Measurements from ENCODE around the gene NUCB1. TPM values are rescaled to one million over a fixed set of nuclear protein-coding genes. Genes with fewer than 3 reads are reported as not detected.

Gene NUCB1
- total and polyA plus RNA-seq, 2 donors (not counting 3 experiments of a cell fraction or from before 2014, with no cell fraction given), result 194 to 231 TPM

DNA sequence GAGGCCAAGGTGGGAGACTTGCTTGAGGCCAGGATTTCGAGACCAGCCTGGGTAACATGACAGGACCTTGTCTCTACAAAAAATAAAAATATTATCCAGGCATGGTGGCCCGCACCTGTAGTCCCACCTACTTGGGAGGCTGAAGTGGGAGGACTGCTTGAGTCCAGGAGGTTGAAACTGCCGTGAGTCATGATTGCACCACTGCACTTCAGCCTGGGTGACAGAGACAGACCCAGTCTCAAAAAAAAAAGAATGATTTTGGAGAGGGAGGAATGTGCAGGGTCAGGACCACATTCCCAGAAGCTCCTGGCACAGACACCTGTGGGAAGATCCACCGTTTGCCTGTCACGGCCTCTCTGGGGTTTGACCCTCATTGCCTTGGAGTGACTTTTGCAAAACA is 45.3 kb downstream of the NUCB1 start:
- no peaks in the 10 kb centered on the region for H3K27me3 ChIP-seq (ENCODE audit: control insufficient read depth in 2 of 2, insufficient read depth in 2 of 2, low read length in 2 of 2)
- no peak overlapping the region for H3K4me3 ChIP-seq (replicated peaks in 1 of 3; ENCODE audit: insufficient read depth in 1 of 3, low read depth in 1 of 3, low read length in 3 of 3)
- no peak overlapping the region for H3K4me2 ChIP-seq (ENCODE audit: insufficient read depth, low read length)
- no peaks in the 10 kb centered on the region for H4K20me1 ChIP-seq (replicated peaks; ENCODE audit: control insufficient read depth, extremely low read depth, insufficient read depth, low read length)
- intact Hi-C loops (cut with micrococcal nuclease), result no loop called here
- H3K27ac ChIP-seq (ENCODE audit: insufficient read depth, low read depth, low read length), result no peak overlapping the region
- TF ChIP-seq, protein P1, sequence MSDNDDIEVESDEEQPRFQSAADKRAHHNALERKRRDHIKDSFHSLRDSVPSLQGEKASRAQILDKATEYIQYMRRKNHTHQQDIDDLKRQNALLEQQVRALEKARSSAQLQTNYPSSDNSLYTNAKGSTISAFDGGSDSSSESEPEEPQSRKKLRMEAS (IDR thresholded peaks at IDR 0.05; ENCODE audit: insufficient read depth, insufficient read length), result no peak
- TF ChIP-seq POLR2AphosphoS5 (IDR thresholded peaks at IDR 0.05; ENCODE audit: insufficient read depth, low read depth, low read length) (no peak), JUN (IDR thresholded peaks at IDR 0.05; ENCODE audit: borderline replicate concordance, insufficient read depth, insufficient read length, low read depth) (no peak), MYC (IDR thresholded peaks at IDR 0.05; ENCODE audit: low read depth, low read length) (no peak)
- no peaks in the 10 kb centered on the region for H3K9me3 ChIP-seq (replicated peaks; ENCODE audit: control insufficient read depth, insufficient read depth, low read length)
- ChIA-PET POLR2A (no interaction called here), CTCF (interaction anchor here (0.6 kb wide), 1 partner anchor 9 kb away, joined by 3 read pairs; the partner anchor contains the start of gene BAX)
- no peak overlapping the region for H2AFZ ChIP-seq (ENCODE audit: low read depth, low read length)
- dilution Hi-C loops (cut with MboI; ENCODE audit: extremely low pct_ligation_motif_present, low sequenced_read_pairs), result no loop called here
- H3K9ac ChIP-seq (replicated peaks; ENCODE audit: extremely low read depth, insufficient read depth, low read length), result no peak overlapping the region
- DNase-seq (ENCODE audit: low read depth, low spot score) (no peak), FAIRE-seq (no peak)
- BruUV-seq (replicated peaks), result no TSS peak
- no peaks in the 10 kb centered on the region for H3K36me3 ChIP-seq (ENCODE audit: control insufficient read depth in 2 of 2, extremely low read depth in 1 of 2, insufficient read depth in 2 of 2, low read length in 2 of 2)
- H3K9me1 ChIP-seq (replicated peaks; ENCODE audit: control insufficient read depth, extremely low read depth, insufficient read depth, low read length), result no peaks in the 10 kb centered on the region
- H3K79me2 ChIP-seq (ENCODE audit: control insufficient read depth, insufficient read depth, low read length), result no peaks in the 10 kb centered on the region
- no peaks in the 10 kb centered on the region for H3K4me1 ChIP-seq (ENCODE audit: control insufficient read depth, extremely low read depth, insufficient read depth, low read length)

DNA sequence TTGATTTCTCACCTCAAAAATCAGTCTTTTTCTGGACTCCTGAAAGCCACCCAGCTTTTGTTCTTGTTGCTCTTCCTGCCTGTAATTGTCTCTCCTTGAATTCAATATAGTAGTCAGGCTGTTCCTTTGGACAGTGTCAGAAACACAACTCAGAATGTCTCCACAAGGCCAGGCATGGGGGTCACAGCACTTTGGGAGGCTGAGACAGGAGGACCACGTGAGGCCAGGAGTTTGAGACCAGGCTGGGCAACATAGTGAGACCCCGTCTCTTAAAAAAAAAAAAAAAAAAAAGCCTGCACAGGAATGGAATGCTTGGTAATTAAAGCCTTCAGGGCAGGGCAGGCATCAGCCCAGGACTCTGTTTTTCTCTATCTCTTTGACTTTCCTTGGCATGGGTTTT is 45.7 kb downstream of the NUCB1 start:
- H3K9ac ChIP-seq (replicated peaks; ENCODE audit: extremely low read depth, insufficient read depth, low read length), result no peak overlapping the region
- H3K79me2 ChIP-seq (ENCODE audit: control insufficient read depth, insufficient read depth, low read length), result no peaks in the 10 kb centered on the region
- dilution Hi-C loops (cut with MboI; ENCODE audit: extremely low pct_ligation_motif_present, low sequenced_read_pairs) (no loop called here), intact Hi-C loops (cut with micrococcal nuclease) (no loop called here)
- DNase-seq (ENCODE audit: low read depth, low spot score) (no peak), FAIRE-seq (no peak)
- no peak overlapping the region for H3K4me2 ChIP-seq (ENCODE audit: insufficient read depth, low read length)
- H3K4me3 ChIP-seq (replicated peaks in 1 of 3; ENCODE audit: insufficient read depth in 1 of 3, low read depth in 1 of 3, low read length in 3 of 3), result no peak overlapping the region
- H2AFZ ChIP-seq (ENCODE audit: low read depth, low read length), result no peak overlapping the region
- no peak overlapping the region for H3K27ac ChIP-seq (ENCODE audit: insufficient read depth, low read depth, low read length)
- no peaks in the 10 kb centered on the region for H3K36me3 ChIP-seq (ENCODE audit: control insufficient read depth in 2 of 2, extremely low read depth in 1 of 2, insufficient read depth in 2 of 2, low read length in 2 of 2)
- no peaks in the 10 kb centered on the region for H3K27me3 ChIP-seq (ENCODE audit: control insufficient read depth in 2 of 2, insufficient read depth in 2 of 2, low read length in 2 of 2)
- ChIA-PET POLR2A (no interaction called here), CTCF (interaction anchor here (0.6 kb wide), 1 partner anchor 9 kb away, joined by 3 read pairs; the partner anchor contains the start of gene BAX)
- no peaks in the 10 kb centered on the region for H3K4me1 ChIP-seq (ENCODE audit: control insufficient read depth, extremely low read depth, insufficient read depth, low read length)
- no TSS peak for BruUV-seq (replicated peaks)
- H4K20me1 ChIP-seq (replicated peaks; ENCODE audit: control insufficient read depth, extremely low read depth, insufficient read depth, low read length), result no peaks in the 10 kb centered on the region
- TF ChIP-seq, protein P1 (IDR thresholded peaks at IDR 0.05; ENCODE audit: insufficient read depth, insufficient read length), result no peak
- TF ChIP-seq GATA2 (IDR thresholded peaks at IDR 0.05; ENCODE audit: insufficient read depth, insufficient read length, low read depth, low read length) (no peak), MYC (IDR thresholded peaks at IDR 0.05; ENCODE audit: low read depth, low read length) (no peak), JUN (IDR thresholded peaks at IDR 0.05; ENCODE audit: borderline replicate concordance, insufficient read depth, insufficient read length, low read depth) (no peak), POLR2AphosphoS5 (IDR thresholded peaks at IDR 0.05; ENCODE audit: insufficient read depth, low read depth, low read length) (no peak), FOS (IDR thresholded peaks at IDR 0.05; ENCODE audit: borderline replicate concordance, insufficient read depth, low read length) (no peak), EZH2 (IDR thresholded peaks at IDR 0.05; ENCODE audit: borderline replicate concordance, low read depth, low read length, severe bottlenecking) (no peak), POLR2A (IDR thresholded peaks at IDR 0.05; ENCODE audit: low read depth, low read length) (no peak)
- TF ChIP-seq, protein P2, sequence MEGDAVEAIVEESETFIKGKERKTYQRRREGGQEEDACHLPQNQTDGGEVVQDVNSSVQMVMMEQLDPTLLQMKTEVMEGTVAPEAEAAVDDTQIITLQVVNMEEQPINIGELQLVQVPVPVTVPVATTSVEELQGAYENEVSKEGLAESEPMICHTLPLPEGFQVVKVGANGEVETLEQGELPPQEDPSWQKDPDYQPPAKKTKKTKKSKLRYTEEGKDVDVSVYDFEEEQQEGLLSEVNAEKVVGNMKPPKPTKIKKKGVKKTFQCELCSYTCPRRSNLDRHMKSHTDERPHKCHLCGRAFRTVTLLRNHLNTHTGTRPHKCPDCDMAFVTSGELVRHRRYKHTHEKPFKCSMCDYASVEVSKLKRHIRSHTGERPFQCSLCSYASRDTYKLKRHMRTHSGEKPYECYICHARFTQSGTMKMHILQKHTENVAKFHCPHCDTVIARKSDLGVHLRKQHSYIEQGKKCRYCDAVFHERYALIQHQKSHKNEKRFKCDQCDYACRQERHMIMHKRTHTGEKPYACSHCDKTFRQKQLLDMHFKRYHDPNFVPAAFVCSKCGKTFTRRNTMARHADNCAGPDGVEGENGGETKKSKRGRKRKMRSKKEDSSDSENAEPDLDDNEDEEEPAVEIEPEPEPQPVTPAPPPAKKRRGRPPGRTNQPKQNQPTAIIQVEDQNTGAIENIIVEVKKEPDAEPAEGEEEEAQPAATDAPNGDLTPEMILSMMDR (IDR thresholded peaks at IDR 0.05; ENCODE audit: extremely low read depth in 1 of 2, insufficient read depth in 1 of 2, low read depth in 1 of 2, low read length in 2 of 2), result no peak
- no peaks in the 10 kb centered on the region for H3K9me3 ChIP-seq (replicated peaks; ENCODE audit: control insufficient read depth, insufficient read depth, low read length)
- no peaks in the 10 kb centered on the region for H3K9me1 ChIP-seq (replicated peaks; ENCODE audit: control insufficient read depth, extremely low read depth, insufficient read depth, low read length)

Measured in endothelial cell of umbilical vein (primary cell).